Thymus (tissue), 11 donors: ENCODE results near the gene DOK3. TPM values are rescaled to one million over a fixed set of nuclear protein-coding genes. Genes with fewer than 3 reads are reported as not detected.

Source experiments
- DNase-seq, 9 donors: peaks; one replicate each; pipeline ENCODE4 v3.0.0-alpha.2; 2013; ENCODE audit warnings: low spot score in 9 of 9, low read depth in 6 of 9, missing footprints in 1 of 9
- H3K27ac ChIP-seq, 2 donors: one replicate each; pipeline ENCODE4 v1.5.1; 2013; ENCODE audit warnings: control low read depth in 1 of 2, low read depth in 1 of 2, low read length in 1 of 2, mild to moderate bottlenecking in 1 of 2, moderate library complexity in 1 of 2
- H3K27me3 ChIP-seq, 2 donors: one replicate each; pipeline ENCODE4 v1.5.1; 2013; ENCODE audit warnings: low read length in 1 of 2; ENCODE audit not compliant: control insufficient read depth in 2 of 2, insufficient read depth in 1 of 2
- H3K36me3 ChIP-seq, 2 donors: one replicate each; pipeline ENCODE4 v1.5.1; 2013; ENCODE audit warnings: low read length in 1 of 2, mild to moderate bottlenecking in 1 of 2, moderate library complexity in 1 of 2; ENCODE audit not compliant: control insufficient read depth in 2 of 2, insufficient read depth in 2 of 2
- H3K4me1 ChIP-seq, 2 donors: one replicate each; pipeline ENCODE4 v1.5.1; 2013; ENCODE audit warnings: low read length in 2 of 2; ENCODE audit not compliant: control insufficient read depth in 2 of 2, insufficient read depth in 2 of 2
- H3K4me3 ChIP-seq, 2 donors: one replicate each; pipeline ENCODE4 v1.5.1; 2013; ENCODE audit warnings: low read length in 2 of 2, control low read depth in 1 of 2, mild to moderate bottlenecking in 1 of 2
- H3K9me3 ChIP-seq, 2 donors: one replicate each; pipeline ENCODE4 v1.5.1; 2013; ENCODE audit warnings: low read length in 1 of 2, mild to moderate bottlenecking in 1 of 2; ENCODE audit not compliant: control insufficient read depth in 2 of 2, insufficient read depth in 1 of 2
- WGBS: extraction: QIAGEN DNeasy Blood & Tissue Kit; methylation state at CpG from one replicate; pipeline ENCODE4 v1.1.7; 2013; 5-methylcytosine and 5-hydroxymethylcytosine counted together
- polyA plus RNA-seq: library from polyadenylated mRNA; stranded (reverse); fragments of 200-250 nt; gene quantifications from one replicate; pipeline ENCODE4 v1.2.3, GENCODE V29; 2013
- total RNA-seq: library from RNA; stranded (reverse); fragments of 120-200 nt; gene quantifications from one replicate; pipeline ENCODE4 v1.2.4, GENCODE V29; 2013
- donor health status: healthy.

Gene DOK3
- total and polyA plus RNA-seq, 2 donors = 3.3 to 13.4 TPM

DNA sequence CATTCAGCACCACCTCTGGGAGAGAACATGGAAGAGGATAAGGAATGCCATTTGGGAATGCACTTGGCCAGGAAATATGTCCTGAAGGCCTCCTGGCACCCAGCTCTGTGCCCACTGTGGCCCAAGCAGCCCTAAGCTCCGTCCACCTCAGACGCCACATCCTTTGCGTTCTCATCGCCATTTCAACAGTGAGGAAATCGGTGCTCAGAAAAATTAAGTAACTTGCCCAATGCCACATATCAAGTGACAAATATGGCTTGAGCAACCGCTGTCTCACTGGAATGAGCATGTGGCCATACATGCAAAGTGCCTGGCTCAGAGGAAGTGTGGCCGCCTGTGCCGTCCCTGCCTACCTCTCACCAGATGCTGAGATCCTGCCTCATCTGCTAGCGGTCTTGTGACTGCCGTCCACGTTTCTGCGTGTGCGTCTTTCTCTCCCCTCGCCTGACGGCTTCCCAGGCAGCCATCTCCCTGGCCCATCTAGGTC lies 984 bp upstream of the DOK3 start:
- H3K36me3 ChIP-seq = peaks cover 50 to 57% of the 10 kb centered on the region in 2 donors
- no peak overlapping the region for H3K4me3 ChIP-seq
- no peak for DNase-seq
- WGBS = 94% methylated on average over 15 of the region's 15 CpGs
- peaks cover 21 to 38% of the 10 kb centered on the region in 2 donors for H3K4me1 ChIP-seq
- no peaks in the 10 kb centered on the region for H3K27me3 ChIP-seq
- H3K9me3 ChIP-seq = peaks cover 0 to 3% of the 10 kb centered on the region in 2 donors
- peak overlapping the region; percentile 25 to 36 for H3K27ac ChIP-seq

GRCh38 chr5:177509991-177510566 lies 453 bp upstream of the DOK3 start:
- peaks cover 45 to 52% of the 10 kb centered on the region in 2 donors for H3K36me3 ChIP-seq
- H3K27me3 ChIP-seq = no peaks in the 10 kb centered on the region
- H3K27ac ChIP-seq = peak overlapping the region in 1 of 2 donors; percentile 43
- 66% methylated on average over 11 of the region's 11 CpGs for WGBS
- peaks cover 17 to 38% of the 10 kb centered on the region in 2 donors for H3K4me1 ChIP-seq
- no peak overlapping the region for H3K4me3 ChIP-seq
- peaks cover 0 to 3% of the 10 kb centered on the region in 2 donors for H3K9me3 ChIP-seq
- DNase-seq = peak in 1 of 9 donors; percentile 37

GRCh38 chr5:177508837-177509236 lies 789 bp downstream of the DOK3 start:
- 8% methylated on average over 8 of the region's 8 CpGs for WGBS
- DNase-seq = peak in 1 of 9 donors; percentile 65
- Histone ChIP-seq H3K9me3 (peaks cover 0 to 3% of the 10 kb centered on the region in 2 donors), H3K36me3 (peaks cover 36 to 44% of the 10 kb centered on the region in 2 donors), H3K4me3 (peak overlapping the region; percentile 6 to 30), H3K27me3 (no peaks in the 10 kb centered on the region), H3K27ac (peak overlapping the region; percentile 48 to 76), H3K4me1 (peaks cover 17 to 38% of the 10 kb centered on the region in 2 donors)

DNA sequence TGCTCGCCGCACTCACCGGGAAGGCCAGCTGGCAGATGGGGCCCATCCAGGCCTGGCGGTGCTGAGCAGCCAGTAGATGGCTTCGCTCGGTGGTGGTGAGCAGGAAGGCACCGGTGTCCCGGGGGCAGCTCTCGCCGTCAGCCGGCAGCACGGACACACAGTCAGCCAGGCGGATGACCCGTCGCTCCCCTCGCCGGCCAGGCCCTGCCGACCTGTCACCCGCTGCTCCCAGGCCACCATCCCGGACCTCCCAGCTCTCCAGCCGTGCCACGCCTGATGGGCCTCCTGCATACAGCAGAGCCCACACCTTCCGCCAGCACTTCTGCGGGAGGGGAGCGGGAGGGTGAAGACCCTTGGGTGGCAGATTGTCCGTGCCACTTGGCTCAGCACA lies 1.4 kb downstream of the DOK3 start:
- no peak for DNase-seq
- WGBS = 55% methylated on average over 26 of the region's 26 CpGs
- Histone ChIP-seq H3K27ac (peak overlapping the region in 1 of 2 donors; percentile 76), H3K9me3 (peaks cover 0 to 3% of the 10 kb centered on the region in 2 donors), H3K4me3 (no peak overlapping the region), H3K4me1 (peaks cover 17 to 38% of the 10 kb centered on the region in 2 donors), H3K36me3 (peaks cover 31 to 38% of the 10 kb centered on the region in 2 donors), H3K27me3 (no peaks in the 10 kb centered on the region)

- H3K4me3 ChIP-seq = no peak overlapping the region
- DNase-seq = no peak
- H3K27ac ChIP-seq = no peak overlapping the region
- 73% methylated on average over 17 of the region's 17 CpGs for WGBS
- H3K9me3 ChIP-seq = peaks cover 0 to 3% of the 10 kb centered on the region in 2 donors
- H3K4me1 ChIP-seq = peaks cover 17 to 38% of the 10 kb centered on the region in 2 donors
- H3K27me3 ChIP-seq = no peaks in the 10 kb centered on the region
- H3K36me3 ChIP-seq = peaks cover 26 to 33% of the 10 kb centered on the region in 2 donors
These were observed 1.9 kb downstream of the DOK3 start for GRCh38 chr5:177507596-177508220.

DNA sequence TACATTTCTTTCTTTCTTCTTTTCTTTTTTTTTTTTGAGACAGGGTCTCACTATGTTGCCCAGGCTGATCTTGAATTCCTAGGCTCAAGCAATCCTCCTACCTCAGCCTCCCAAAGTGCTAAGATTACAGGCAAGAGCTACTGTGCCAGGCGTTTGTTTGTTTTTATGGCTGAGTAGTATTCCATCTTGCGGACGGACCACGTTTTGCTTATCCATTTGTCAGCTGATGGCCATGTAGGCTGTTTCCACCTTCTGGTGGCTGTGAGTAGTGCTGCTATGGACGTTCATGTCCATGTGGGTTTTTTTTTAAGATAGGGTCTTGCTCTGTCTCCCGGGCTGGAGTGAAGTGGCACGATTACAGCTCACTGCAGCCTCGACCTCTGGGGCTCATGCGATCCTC lies 2.5 kb downstream of the DOK3 start:
- Histone ChIP-seq H3K9me3 (peaks cover 0 to 3% of the 10 kb centered on the region in 2 donors), H3K36me3 (peaks cover 21 to 28% of the 10 kb centered on the region in 2 donors), H3K27ac (no peak overlapping the region), H3K27me3 (no peaks in the 10 kb centered on the region), H3K4me3 (no peak overlapping the region), H3K4me1 (peaks cover 17 to 38% of the 10 kb centered on the region in 2 donors)
- 94% methylated on average over 9 of the region's 9 CpGs for WGBS
- no peak for DNase-seq

DNA sequence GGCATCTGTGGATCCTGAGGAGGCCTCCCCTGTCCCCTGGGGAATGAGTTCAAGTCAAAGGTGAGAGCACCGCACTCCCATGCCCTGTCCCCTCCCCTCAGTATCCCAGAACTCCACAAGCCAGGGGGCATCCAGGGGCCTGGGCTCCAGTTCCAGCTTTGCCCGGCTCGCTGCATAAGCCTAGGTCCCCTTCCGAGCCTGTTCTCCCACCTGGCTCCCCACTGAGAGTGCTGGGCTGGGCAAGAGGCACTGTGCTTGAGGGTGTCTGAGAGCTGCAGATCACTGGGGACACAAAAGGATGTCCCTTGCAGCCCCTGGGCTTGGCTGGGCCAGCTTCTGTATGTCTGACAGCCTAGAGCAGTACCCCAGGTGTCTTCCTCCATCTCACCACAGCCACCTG lies 4.6 kb downstream of the DOK3 start:
- no peak for DNase-seq
- H3K4me1 ChIP-seq = peaks cover 16 to 36% of the 10 kb centered on the region in 2 donors
- WGBS = 99% methylated on average over 4 of the region's 4 CpGs

GRCh38 chr5:177504086-177505056 lies 5.3 kb downstream of the DOK3 start:
- Histone ChIP-seq H3K4me3 (no peak overlapping the region), H3K4me1 (peaks cover 9 to 28% of the 10 kb centered on the region in 2 donors), H3K27me3 (peaks cover 0 to 11% of the 10 kb centered on the region in 2 donors), H3K36me3 (peaks cover 5% of the 10 kb centered on the region in 2 donors), H3K27ac (no peak overlapping the region), H3K9me3 (peaks cover 0 to 3% of the 10 kb centered on the region in 2 donors)
- DNase-seq = no peak
- 96% methylated on average over 47 of the region's 47 CpGs for WGBS

More for the DNA sequence above, 4.6 kb downstream of the DOK3 start:
- H3K4me3 ChIP-seq = no peak overlapping the region
- peaks cover 0 to 5% of the 10 kb centered on the region in 2 donors for H3K27me3 ChIP-seq
- no peak overlapping the region for H3K27ac ChIP-seq
- peaks cover 5 to 7% of the 10 kb centered on the region in 2 donors for H3K36me3 ChIP-seq
- peaks cover 0 to 3% of the 10 kb centered on the region in 2 donors for H3K9me3 ChIP-seq
